SK-N-SH (cell line): ENCODE measurements around the gene SPIN1.
"Not testable (repeated sequence)": the region's sequence is repeated elsewhere in the genome, so short reads cannot be mapped to it uniquely, and the experiment has no call there.

Experiments
- CHD2 ChIP-seq: fragments of 150-350 bp; IDR thresholded peaks from 2 replicates; pipeline ENCODE4 v1.6.1; 2018; ENCODE audit warnings: low read length; ENCODE audit not compliant: partially characterized antibody
- CTCF ChIP-seq: fragments of 200-600 bp; sonication (generic); IDR thresholded peaks from 2 replicates; pipeline ENCODE4 v1.6.1; 2017; ENCODE audit warnings: antibody characterized with exemption, mild to moderate bottlenecking, moderate library complexity
- MAX ChIP-seq: IDR thresholded peaks from 2 replicates; pipeline ENCODE4 v1.4.0; 2012; ENCODE audit warnings: low read depth
- SIN3A ChIP-seq: IDR thresholded peaks from 2 replicates; pipeline ENCODE4 v1.6.1; 2012; ENCODE audit warnings: low read depth, mild to moderate bottlenecking, low read length, moderate library complexity, borderline replicate concordance
- SMC3 ChIP-seq: IDR thresholded peaks from 2 replicates; pipeline ENCODE4 v1.6.1; 2012; ENCODE audit warnings: low read depth, low read length, improper control_type of control experiment

- TF ChIP-seq SIN3A, CTCF, CHD2, SMC3, MAX: not testable (repeated sequence)
Observed at GRCh38 chr9:88357250-88357649, 31.0 kb upstream of the SPIN1 start.
